EH (cell line): Measurements from ENCODE around the gene EHD1.
A peak's percentile ranks its signal among the peaks of the same experiment; 100 is the strongest.

Experiments used
- DNase-seq: peaks from one replicate; pipeline ENCODE4 v3.0.0-alpha.2; 2015; ENCODE audit warnings: low read depth

The EHD1 gene

GRCh38 chr11:64890522-64890939 lies 12.1 kb upstream of the EHD1 start:
- DNase-seq, result no peak

- DNase-seq, result no peak
Measured at GRCh38 chr11:64888729-64889511, 10.5 kb upstream of the EHD1 start.

- DNase-seq, result no peak
Measured at GRCh38 chr11:64888406-64888728, 9.9 kb upstream of the EHD1 start.

- DNase-seq, result peak; percentile 67
Measured at GRCh38 chr11:64887757-64888405, 9.5 kb upstream of the EHD1 start.

- DNase-seq, result no peak
Measured at GRCh38 chr11:64887234-64887756, 8.9 kb upstream of the EHD1 start.

GRCh38 chr11:64885367-64886286 lies 7.2 kb upstream of the EHD1 start:
- DNase-seq, result peak; percentile 72

- no peak for DNase-seq
Measured at GRCh38 chr11:64884019-64884418, 5.6 kb upstream of the EHD1 start.

- DNase-seq, result no peak
Measured at GRCh38 chr11:64883575-64883974, 5.2 kb upstream of the EHD1 start.

GRCh38 chr11:64882243-64882642 lies 3.8 kb upstream of the EHD1 start:
- peak; percentile 22 for DNase-seq

GRCh38 chr11:64881476-64881875 lies 3.1 kb upstream of the EHD1 start:
- DNase-seq, result no peak

GRCh38 chr11:64880240-64881001 lies 2.0 kb upstream of the EHD1 start:
- DNase-seq, result no peak

- DNase-seq, result no peak
Measured at GRCh38 chr11:64879244-64879900, 951 bp upstream of the EHD1 start.

GRCh38 chr11:64878223-64878493 lies 263 bp downstream of the EHD1 start:
- DNase-seq, result no peak

- DNase-seq, result no peak
Measured at GRCh38 chr11:64877390-64878222, 815 bp downstream of the EHD1 start.

GRCh38 chr11:64876835-64877341 lies 1.5 kb downstream of the EHD1 start:
- peak; percentile 96 for DNase-seq

- no peak for DNase-seq
Measured at GRCh38 chr11:64876229-64876750, 2.1 kb downstream of the EHD1 start.

GRCh38 chr11:64875369-64876228 lies 2.8 kb downstream of the EHD1 start:
- DNase-seq, result no peak

- no peak for DNase-seq
Measured at GRCh38 chr11:64874308-64875240, 3.8 kb downstream of the EHD1 start.
